HEK293 (cell line): ENCODE measurements around the gene HEATR5A.

Experiments
- CTCF ChIA-PET: fragments of 350-600 bp; formaldehyde crosslinking; extraction: SDS; loops from one replicate; lab custom pipeline; 2021; ENCODE audit warnings: antibody characterized with exemption; lab: Yijun Ruan, JAX
- POLR2A ChIA-PET: fragments of 300-600 bp; formaldehyde crosslinking; extraction: SDS; loops from one replicate; lab custom pipeline; 2020; ENCODE audit warnings: antibody characterized with exemption, inconsistent platforms; lab: Yijun Ruan, JAX
- H3K27ac ChIP-seq: fragments of 200-500 bp; sonication (Bioruptor generic); 2 replicates; pipeline ENCODE4 v1.5.1; 2014; ENCODE audit warnings: low read depth, low read length, control low read depth, inconsistent platforms; ENCODE audit errors: extremely low read depth
- H3K36me3 ChIP-seq, 2 experiments: fragments of 200-500 bp in 1 of 2; sonication (Bioruptor generic) in 1 of 2; 1 replicate in 1 of 2; 2 replicates in 1 of 2; pipeline ENCODE4 v1.5.1; 2014 to 2017; ENCODE audit warnings: inconsistent platforms in 2 of 2, low read length in 2 of 2; ENCODE audit not compliant: control insufficient read depth in 2 of 2, insufficient read depth in 1 of 2
- H3K4me1 ChIP-seq: fragments of 200-500 bp; sonication (Bioruptor generic); 2 replicates; pipeline ENCODE4 v1.5.1; 2014; ENCODE audit warnings: mild to moderate bottlenecking, low read length, inconsistent platforms; ENCODE audit not compliant: control insufficient read depth, insufficient read depth
- H3K4me3 ChIP-seq: 2 replicates; pipeline ENCODE4 v1.5.1; 2011; ENCODE audit warnings: low read depth, mild to moderate bottlenecking, control low read depth, low read length, moderate library complexity
- H3K9me3 ChIP-seq: fragments of 200-500 bp; sonication (Bioruptor generic); 2 replicates; pipeline ENCODE4 v1.5.1; 2014; ENCODE audit warnings: low read depth, low read length, inconsistent platforms; ENCODE audit not compliant: control insufficient read depth, insufficient read depth
- BCL11B ChIP-seq: fragments of 450-650 bp; formaldehyde crosslinking; IDR thresholded peaks from 2 replicates; pipeline ENCODE4 v1.5.1; 2016; ENCODE audit warnings: low read depth, missing biosample characterization, missing genetic modification characterization
- CTCF ChIP-seq: fragments of 450-650 bp; formaldehyde crosslinking; IDR thresholded peaks from 2 replicates; pipeline ENCODE4 v1.5.1; 2016; ENCODE audit warnings: missing biosample characterization, missing genetic modification characterization
- FEZF1 ChIP-seq: fragments of 450-650 bp; formaldehyde crosslinking; IDR thresholded peaks from 2 replicates; pipeline ENCODE4 v1.5.1; 2016; ENCODE audit warnings: missing biosample characterization, missing genetic modification characterization
- GLIS2 ChIP-seq: fragments of 450-650 bp; formaldehyde crosslinking; IDR thresholded peaks from 2 replicates; pipeline ENCODE4 v1.5.1; 2016; ENCODE audit warnings: missing biosample characterization, missing genetic modification characterization
- PRDM10 ChIP-seq: fragments of 450-650 bp; formaldehyde crosslinking; IDR thresholded peaks from 2 replicates; pipeline ENCODE4 v1.5.1; 2016; ENCODE audit warnings: missing biosample characterization, missing genetic modification characterization
- SETDB1 ChIP-seq: IDR thresholded peaks from one replicate; pipeline ENCODE4 v1.6.1; 2017; ENCODE audit warnings: mild to moderate bottlenecking, low read length, moderate library complexity, mixed read lengths; ENCODE audit not compliant: insufficient read length
- TCF7L2 ChIP-seq: IDR thresholded peaks from 2 replicates; pipeline ENCODE4 v1.6.1; 2011; ENCODE audit warnings: low read depth, mild to moderate bottlenecking, inconsistent platforms, low read length, moderate library complexity, borderline replicate concordance
- ZNF175 ChIP-seq: fragments of 450-650 bp; formaldehyde crosslinking; IDR thresholded peaks from 2 replicates; pipeline ENCODE4 v1.5.1; 2016; ENCODE audit warnings: missing biosample characterization, missing genetic modification characterization
- ZNF202 ChIP-seq: fragments of 450-650 bp; formaldehyde crosslinking; IDR thresholded peaks from 2 replicates; pipeline ENCODE4 v1.5.1; 2016; ENCODE audit warnings: missing biosample characterization, missing genetic modification characterization, borderline replicate concordance
- ZNF292 ChIP-seq: fragments of 450-650 bp; formaldehyde crosslinking; IDR thresholded peaks from 2 replicates; pipeline ENCODE4 v1.5.1; 2016; ENCODE audit warnings: low read depth, missing biosample characterization, missing genetic modification characterization, borderline replicate concordance
- ZNF404 ChIP-seq: fragments of 450-650 bp; formaldehyde crosslinking; IDR thresholded peaks from 2 replicates; pipeline ENCODE4 v1.5.1; 2017; ENCODE audit warnings: missing biosample characterization, missing genetic modification characterization
- ZNF521 ChIP-seq: fragments of 450-650 bp; formaldehyde crosslinking; IDR thresholded peaks from 2 replicates; pipeline ENCODE4 v1.5.1; 2017; ENCODE audit warnings: missing biosample characterization, mild to moderate bottlenecking, missing genetic modification characterization
- ZNF571 ChIP-seq: fragments of 450-650 bp; formaldehyde crosslinking; IDR thresholded peaks from 2 replicates; pipeline ENCODE4 v1.5.0; 2017; ENCODE audit warnings: missing biosample characterization, missing genetic modification characterization
- ZNF623 ChIP-seq: fragments of 450-650 bp; formaldehyde crosslinking; IDR thresholded peaks from 2 replicates; pipeline ENCODE4 v1.5.1; 2016; ENCODE audit warnings: missing biosample characterization, missing genetic modification characterization
- ZNF660 ChIP-seq: fragments of 450-650 bp; IDR thresholded peaks from 2 replicates; pipeline ENCODE4 v1.5.1; 2018; ENCODE audit warnings: missing biosample characterization, mild to moderate bottlenecking, missing genetic modification characterization
- ZNF707 ChIP-seq: fragments of 450-650 bp; formaldehyde crosslinking; IDR thresholded peaks from 2 replicates; pipeline ENCODE4 v1.5.1; 2016; ENCODE audit warnings: missing biosample characterization, missing genetic modification characterization

The HEATR5A gene

DNA sequence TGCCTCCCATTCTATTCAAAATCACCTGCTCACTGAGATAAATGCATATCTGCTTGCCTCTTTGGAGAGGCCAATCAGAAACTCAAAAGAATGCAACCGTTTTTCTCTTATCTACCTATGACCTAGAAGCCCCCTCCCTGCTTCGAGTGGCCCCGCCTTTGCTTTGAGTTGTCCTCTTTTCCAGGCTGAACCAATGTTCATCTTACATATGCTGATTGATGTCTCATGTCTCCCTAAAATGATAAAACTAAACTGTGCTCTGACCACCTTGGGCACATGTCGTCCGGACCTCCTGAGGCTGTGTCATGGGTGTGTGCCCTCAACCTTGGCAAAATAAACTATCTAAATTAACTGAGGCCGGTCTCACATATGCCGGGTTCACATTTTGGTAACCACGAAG lies 148.7 kb downstream of the HEATR5A start (continued):
- no peak for TF ChIP-seq GLIS2 (tag by site-specific recombination)
- TF ChIP-seq ZNF292 = no peak
- TF ChIP-seq FEZF1 = no peak
- TF ChIP-seq PRDM10 (tag by site-specific recombination) = no peak

- ChIA-PET POLR2A (no interaction called here), CTCF (interaction anchor here (0.6 kb wide), 1 partner anchor 10 kb away, joined by 4 read pairs; no protein-coding TSS in a partner anchor)
- no peak overlapping the region for H3K4me3 ChIP-seq
- no peak overlapping the region for H3K27ac ChIP-seq
- TF ChIP-seq ZNF623 (tag by site-specific recombination) (no peak), SETDB1 (peak; percentile 59)
- H3K4me1 ChIP-seq = no peaks in the 10 kb centered on the region
- H3K9me3 ChIP-seq = no peaks in the 10 kb centered on the region
- H3K36me3 ChIP-seq = no peaks in the 10 kb centered on the region
These were observed 150.1 kb downstream of the HEATR5A start for GRCh38 chr14:31270196-31270772.

DNA sequence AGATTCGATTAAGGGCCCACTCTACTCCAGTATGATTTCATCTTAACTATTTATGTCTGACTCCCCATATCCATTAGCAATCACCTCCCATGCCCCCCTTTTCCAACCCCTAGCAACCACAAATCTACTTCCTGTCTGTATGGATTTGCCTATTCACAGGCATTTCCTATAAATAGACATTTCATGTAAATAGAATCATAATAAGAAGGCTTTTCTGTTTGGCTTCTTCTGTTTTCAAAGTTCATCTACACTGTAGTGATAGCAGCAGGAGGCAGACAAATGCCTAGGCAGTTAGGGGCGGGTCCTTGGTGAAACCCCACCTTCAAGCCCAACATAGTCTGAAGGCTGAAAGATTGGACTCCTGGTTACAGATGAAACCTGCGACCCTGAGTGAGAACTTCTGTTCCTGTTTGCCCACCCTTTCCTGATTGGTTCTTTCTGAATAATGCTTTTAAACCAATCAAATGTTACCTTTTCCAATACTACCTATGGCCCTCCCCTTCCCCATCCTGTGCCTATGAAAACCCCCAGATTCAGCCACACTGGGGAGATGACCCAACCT lies 150.6 kb downstream of the HEATR5A start:
- no peak for TF ChIP-seq ZNF521 (tag by site-specific recombination)
- TF ChIP-seq ZNF660 (tag by site-specific recombination) = no peak
- TF ChIP-seq ZNF571 = no peak
- TF ChIP-seq TCF7L2 = no peak
- no peak for TF ChIP-seq ZNF404 (tag by site-specific recombination)
- no peak for TF ChIP-seq CTCF (tag by site-specific recombination)
- no peak for TF ChIP-seq BCL11B (tag by site-specific recombination)
- no peak for TF ChIP-seq ZNF175 (tag by site-specific recombination)
- no peak for TF ChIP-seq ZNF707
- TF ChIP-seq ZNF202 (tag by site-specific recombination) = no peak
- TF ChIP-seq, all 188 proteins: peak for 0
- no peak overlapping the region for H3K4me3 ChIP-seq
- no peak overlapping the region for H3K27ac ChIP-seq
- ChIA-PET CTCF (no interaction called here), POLR2A (interaction anchor here (0.6 kb wide), 1 partner anchor 55 kb away, joined by 4 read pairs; no protein-coding TSS in a partner anchor)
- H3K36me3 ChIP-seq = no peaks in the 10 kb centered on the region
- no peaks in the 10 kb centered on the region for H3K4me1 ChIP-seq
- H3K9me3 ChIP-seq = no peaks in the 10 kb centered on the region
